Measurements from ENCODE around the gene PISD.
A peak's percentile ranks its signal among the peaks of the same experiment; 100 is the strongest.
"Not testable (repeated sequence)": the region's sequence is repeated elsewhere in the genome, so short reads cannot be mapped to it uniquely, and the experiment has no call there.

The PISD gene

DNA sequence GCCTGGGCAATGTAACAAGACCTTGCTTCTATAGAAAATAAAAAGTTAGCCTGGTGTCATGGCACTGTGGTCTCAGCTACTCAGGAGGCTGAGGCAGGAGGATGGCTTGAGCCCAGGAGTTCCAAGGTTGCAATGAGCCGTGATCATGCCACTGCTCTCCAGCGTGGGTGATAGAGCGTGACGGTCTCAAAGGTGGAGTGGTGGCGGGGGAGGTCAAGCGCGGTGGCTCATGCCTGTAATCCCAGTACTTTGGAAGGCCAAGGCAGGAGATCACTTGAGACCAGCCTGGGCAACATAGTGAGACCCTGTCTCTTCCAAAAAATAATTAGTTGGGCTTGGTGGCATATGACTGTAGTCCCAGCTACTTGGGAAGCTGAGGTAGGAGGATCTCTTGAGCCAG lies 16.7 kb upstream of the PISD start:
- Histone ChIP-seq H3K36me3 (peaks cover 13% of the 10 kb centered on the region), H3K27ac (no peak overlapping the region), H3K4me1 (ENCODE audit: control insufficient read depth in 1 of 2, insufficient read depth in 1 of 2, low read depth in 1 of 2, low read length in 1 of 2) (peaks cover 30% of the 10 kb centered on the region in 2 experiments), H3K9me3 (no peaks in the 10 kb centered on the region), H3K4me3 (ENCODE audit: low read depth in 1 of 2, low read length in 1 of 2) (no peak overlapping the region), H3K27me3 (no peaks in the 10 kb centered on the region)
- TF ChIP-seq, protein P1, sequence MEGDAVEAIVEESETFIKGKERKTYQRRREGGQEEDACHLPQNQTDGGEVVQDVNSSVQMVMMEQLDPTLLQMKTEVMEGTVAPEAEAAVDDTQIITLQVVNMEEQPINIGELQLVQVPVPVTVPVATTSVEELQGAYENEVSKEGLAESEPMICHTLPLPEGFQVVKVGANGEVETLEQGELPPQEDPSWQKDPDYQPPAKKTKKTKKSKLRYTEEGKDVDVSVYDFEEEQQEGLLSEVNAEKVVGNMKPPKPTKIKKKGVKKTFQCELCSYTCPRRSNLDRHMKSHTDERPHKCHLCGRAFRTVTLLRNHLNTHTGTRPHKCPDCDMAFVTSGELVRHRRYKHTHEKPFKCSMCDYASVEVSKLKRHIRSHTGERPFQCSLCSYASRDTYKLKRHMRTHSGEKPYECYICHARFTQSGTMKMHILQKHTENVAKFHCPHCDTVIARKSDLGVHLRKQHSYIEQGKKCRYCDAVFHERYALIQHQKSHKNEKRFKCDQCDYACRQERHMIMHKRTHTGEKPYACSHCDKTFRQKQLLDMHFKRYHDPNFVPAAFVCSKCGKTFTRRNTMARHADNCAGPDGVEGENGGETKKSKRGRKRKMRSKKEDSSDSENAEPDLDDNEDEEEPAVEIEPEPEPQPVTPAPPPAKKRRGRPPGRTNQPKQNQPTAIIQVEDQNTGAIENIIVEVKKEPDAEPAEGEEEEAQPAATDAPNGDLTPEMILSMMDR (IDR thresholded peaks at IDR 0.05): no peak

GRCh38 chr22:31676700-31677099 lies 14.7 kb upstream of the PISD start:
- Histone ChIP-seq H3K4me3 (ENCODE audit: low read depth in 1 of 2, low read length in 1 of 2) (peak overlapping the region; percentile 61 to 66), H3K27me3 (no peaks in the 10 kb centered on the region), H3K4me1 (ENCODE audit: control insufficient read depth in 1 of 2, insufficient read depth in 1 of 2, low read depth in 1 of 2, low read length in 1 of 2) (peaks cover 49 to 50% of the 10 kb centered on the region in 2 experiments), H3K36me3 (no peaks in the 10 kb centered on the region), H3K27ac (peak overlapping the region; percentile 80), H3K9me3 (no peaks in the 10 kb centered on the region)
- TF ChIP-seq, protein P1 (IDR thresholded peaks at IDR 0.05): peak; percentile 31

DNA sequence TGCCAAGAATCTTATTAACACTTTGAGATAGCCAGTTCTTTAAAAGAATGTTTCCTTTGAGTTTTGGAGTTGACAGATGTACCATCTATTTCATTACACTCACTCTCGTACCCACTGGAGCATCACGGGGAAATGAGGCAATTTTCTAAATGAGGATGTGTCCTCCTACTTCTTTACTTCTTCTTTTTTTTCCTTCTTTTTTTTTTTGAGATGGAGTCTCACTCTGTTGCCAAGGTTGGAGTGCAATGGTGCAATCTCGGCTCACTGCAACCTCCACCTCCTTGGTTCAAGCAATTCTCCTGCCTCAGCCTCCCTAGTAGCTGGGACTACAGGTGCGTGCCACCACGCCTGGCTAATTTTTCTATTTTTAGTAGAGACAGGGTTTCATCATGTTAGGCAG lies 12.2 kb upstream of the PISD start:
- H3K36me3 ChIP-seq, H3K27me3 ChIP-seq, H3K9me3 ChIP-seq: not testable (repeated sequence)
- H3K4me3 ChIP-seq (ENCODE audit: low read depth in 1 of 2, low read length in 1 of 2): peak overlapping the region in 1 of 2 experiments; percentile 24
- peak overlapping the region; percentile 82 for H3K27ac ChIP-seq
- peaks cover 54 to 60% of the 10 kb centered on the region in 2 experiments for H3K4me1 ChIP-seq (ENCODE audit: control insufficient read depth in 1 of 2, insufficient read depth in 1 of 2, low read depth in 1 of 2, low read length in 1 of 2)

DNA sequence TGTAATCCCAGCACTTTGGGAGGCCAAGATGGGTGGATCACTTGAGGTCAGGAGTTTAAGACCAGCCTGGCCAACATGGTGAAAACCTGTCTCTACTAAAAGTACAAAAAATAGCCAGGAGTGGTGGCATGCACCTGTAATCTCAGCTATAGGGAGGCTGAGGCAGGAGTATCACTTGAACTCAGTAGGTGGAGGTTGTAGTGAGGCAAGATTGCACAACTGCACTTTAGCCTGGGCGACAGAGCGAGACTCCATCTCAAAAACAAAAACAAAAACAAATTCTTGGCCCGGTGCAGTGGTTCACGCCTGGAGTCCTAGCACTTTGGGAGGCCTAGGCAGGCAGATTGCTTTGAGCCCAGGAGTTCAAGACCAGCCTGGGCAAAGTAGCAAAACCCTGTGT lies 6.8 kb upstream of the PISD start:
- H3K27ac ChIP-seq; H3K4me3 ChIP-seq (ENCODE audit: low read depth in 1 of 2, low read length in 1 of 2); H3K36me3 ChIP-seq; H3K9me3 ChIP-seq; H3K27me3 ChIP-seq: not testable (repeated sequence)
- H3K4me1 ChIP-seq (ENCODE audit: control insufficient read depth in 1 of 2, insufficient read depth in 1 of 2, low read depth in 1 of 2, low read length in 1 of 2): peaks cover 38 to 45% of the 10 kb centered on the region in 2 experiments

- TF ChIP-seq, protein P1 (IDR thresholded peaks at IDR 0.05): no peak
- no peaks in the 10 kb centered on the region for H3K36me3 ChIP-seq
- no peaks in the 10 kb centered on the region for H3K27me3 ChIP-seq
- peak overlapping the region; percentile 80 to 96 for H3K4me3 ChIP-seq (ENCODE audit: low read depth in 1 of 2, low read length in 1 of 2)
- H3K4me1 ChIP-seq (ENCODE audit: control insufficient read depth in 1 of 2, insufficient read depth in 1 of 2, low read depth in 1 of 2, low read length in 1 of 2): peaks cover 26 to 38% of the 10 kb centered on the region in 2 experiments
- H3K27ac ChIP-seq: peak overlapping the region; percentile 88
- H3K9me3 ChIP-seq: no peaks in the 10 kb centered on the region
Observed at GRCh38 chr22:31662668-31663037, 638 bp upstream of the PISD start.

DNA sequence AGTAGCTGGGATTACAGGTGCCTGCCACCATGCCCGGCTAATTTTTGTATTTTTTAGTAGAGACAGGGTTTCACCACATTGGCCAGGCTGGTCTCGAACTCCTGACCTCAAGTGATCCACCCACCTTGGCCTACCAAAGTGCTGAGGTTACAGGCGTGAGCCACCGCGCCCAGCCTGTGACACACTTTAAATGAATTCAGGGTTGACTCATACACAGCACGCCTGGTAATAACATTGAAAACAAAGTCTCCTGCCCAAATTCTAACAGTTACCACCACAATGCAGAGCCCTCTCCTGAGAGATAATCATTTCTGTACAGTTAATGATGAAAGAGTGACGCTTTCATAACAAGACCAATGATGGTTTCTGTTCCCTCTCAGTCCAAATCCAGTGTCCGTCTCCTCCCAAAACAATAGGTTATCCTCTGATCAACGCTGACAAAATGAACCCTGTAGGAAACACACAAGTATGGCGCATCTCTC lies 1.1 kb downstream of the PISD start:
- H3K4me3 ChIP-seq (ENCODE audit: low read depth in 1 of 2, low read length in 1 of 2): peak overlapping the region; percentile 80 to 96
- not testable (repeated sequence) for H3K9me3 ChIP-seq
- H3K27ac ChIP-seq: peak overlapping the region; percentile 88

GRCh38 chr22:31659246-31659645 lies 2.8 kb downstream of the PISD start:
- TF ChIP-seq, protein P1 (IDR thresholded peaks at IDR 0.05): no peak
- H3K27ac ChIP-seq: no peak overlapping the region
- H3K4me1 ChIP-seq (ENCODE audit: control insufficient read depth in 1 of 2, insufficient read depth in 1 of 2, low read depth in 1 of 2, low read length in 1 of 2): peaks cover 18 to 32% of the 10 kb centered on the region in 2 experiments
- no peaks in the 10 kb centered on the region for H3K9me3 ChIP-seq
- H3K27me3 ChIP-seq: no peaks in the 10 kb centered on the region
- no peak overlapping the region for H3K4me3 ChIP-seq (ENCODE audit: low read depth in 1 of 2, low read length in 1 of 2)
- no peaks in the 10 kb centered on the region for H3K36me3 ChIP-seq

More for the DNA sequence above, 1.1 kb downstream of the PISD start:
- not testable (repeated sequence) for H3K27me3 ChIP-seq, H3K36me3 ChIP-seq
- H3K4me1 ChIP-seq (ENCODE audit: control insufficient read depth in 1 of 2, insufficient read depth in 1 of 2, low read depth in 1 of 2, low read length in 1 of 2): peaks cover 25 to 36% of the 10 kb centered on the region in 2 experiments

Data from neutrophil (primary cell).